ENCODE measurements around the gene CSH2. TPM values are rescaled to one million over a fixed set of nuclear protein-coding genes. Genes with fewer than 3 reads are reported as not detected.
A peak's percentile ranks its signal among the peaks of the same experiment; 100 is the strongest.

CSH2 gene
- total RNA-seq, 1 donor from 2014 or later, result not detected

GRCh38 chr17:63826468-63827001, 46.9 kb downstream of the CSH2 start:
- intact Hi-C loops (cut with micrococcal nuclease), result no loop called here
- ATAC-seq, result peak; percentile 3
- no peak for DNase-seq

DNA sequence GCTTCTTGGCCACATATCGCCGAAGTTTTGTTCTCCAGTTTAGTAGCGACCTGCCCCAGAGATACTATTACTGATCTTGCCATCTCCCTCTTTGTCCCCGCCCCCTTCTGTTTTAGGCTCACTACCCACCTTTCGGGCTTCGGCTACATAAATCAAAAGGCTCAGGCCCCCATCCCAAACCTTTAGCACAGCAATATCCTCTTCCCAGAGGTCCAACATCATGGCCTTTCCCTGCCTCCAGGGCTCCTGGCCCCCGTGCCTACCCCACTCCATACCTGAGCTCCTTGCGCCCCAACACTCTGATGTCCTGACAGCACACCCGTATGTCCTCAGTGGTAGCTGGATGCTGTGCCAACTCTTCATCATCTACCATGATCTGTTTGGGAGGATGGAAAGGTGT, 49.1 kb downstream of the CSH2 start:
- no peak for DNase-seq
- no peak for ATAC-seq
- intact Hi-C loops (cut with micrococcal nuclease), result no loop called here

GRCh38 chr17:63823659-63824331, 49.7 kb downstream of the CSH2 start:
- intact Hi-C loops (cut with micrococcal nuclease), result no loop called here
- no peak for ATAC-seq
- no peak for DNase-seq

- no peak for ATAC-seq
- intact Hi-C loops (cut with micrococcal nuclease), result no loop called here
- no peak for DNase-seq
Measured at GRCh38 chr17:63822537-63822936, 50.9 kb downstream of the CSH2 start.

Other genes starting within 250 kb of the CSH2 start
- gene LIMD2, start 173.6 kb downstream of the CSH2 start, total RNA-seq, result 4.7 TPM
- 16.0 TPM for gene STRADA, start 131.9 kb downstream of the CSH2 start, total RNA-seq
- 90.1 TPM for gene CCDC47, start 100.1 kb downstream of the CSH2 start, total RNA-seq
- gene DDX42, start 99.5 kb downstream of the CSH2 start, total RNA-seq, result 56.7 TPM
- 141 TPM for gene PSMC5, start 46.2 kb downstream of the CSH2 start, total RNA-seq
- 35.9 TPM for gene FTSJ3, start 46.0 kb downstream of the CSH2 start, total RNA-seq
- 28.4 TPM for gene SMARCD2, start 31.0 kb downstream of the CSH2 start, total RNA-seq
- not detected for gene GH2, start 8.3 kb upstream of the CSH2 start, total RNA-seq
- gene CSH1, start 22.9 kb upstream of the CSH2 start, total RNA-seq, result not detected
- gene CSHL1, start 37.6 kb upstream of the CSH2 start, total RNA-seq, result not detected
- not detected for gene GH1, start 45.2 kb upstream of the CSH2 start, total RNA-seq
- gene CD79B, start 58.7 kb upstream of the CSH2 start, total RNA-seq, result 5.7 TPM
- gene SCN4A, start 99.2 kb upstream of the CSH2 start, total RNA-seq, result 0.32 TPM
- 0.20 TPM for gene PRR29, start 124.7 kb upstream of the CSH2 start, total RNA-seq
- gene ICAM2, start 147.0 kb upstream of the CSH2 start, total RNA-seq, result 30.6 TPM